GM18505 (cell line): ENCODE results near the gene HEMK1.

Source experiments
- ATAC-seq: cut with Tn5 transposase; IDR thresholded peaks from one replicate; pipeline ENCODE4 v1.9.1; 2021; ENCODE audit not compliant: unreplicated experiment
- POLR2A ChIP-seq: IDR thresholded peaks from 4 replicates; pipeline ENCODE4 v1.6.1; 2011; ENCODE audit warnings: borderline replicate concordance; ENCODE audit not compliant: insufficient read depth, insufficient read length; ENCODE audit errors: extremely low read depth

HEMK1 gene

DNA sequence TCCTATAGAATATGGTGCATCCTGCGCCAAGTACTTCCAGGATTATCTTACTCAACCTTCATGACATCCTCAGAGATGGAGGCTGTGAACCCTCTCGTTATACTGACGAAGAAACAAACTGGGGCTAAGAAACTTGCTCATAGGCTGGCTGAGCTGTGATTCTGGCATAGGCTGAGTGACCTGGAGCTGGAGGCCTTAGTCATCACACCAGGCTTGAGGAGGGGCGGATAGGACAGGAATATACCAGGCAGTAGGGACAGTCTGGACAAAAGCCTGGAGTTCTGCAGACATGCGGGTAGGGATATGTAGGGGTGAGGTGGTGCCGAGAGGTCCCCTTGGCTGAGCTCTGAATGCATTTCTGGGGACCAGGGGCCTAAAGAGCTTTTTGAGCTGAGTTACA lies 18.1 kb downstream of the HEMK1 start:
- ATAC-seq = no peak
- TF ChIP-seq POLR2A = no peak

DNA sequence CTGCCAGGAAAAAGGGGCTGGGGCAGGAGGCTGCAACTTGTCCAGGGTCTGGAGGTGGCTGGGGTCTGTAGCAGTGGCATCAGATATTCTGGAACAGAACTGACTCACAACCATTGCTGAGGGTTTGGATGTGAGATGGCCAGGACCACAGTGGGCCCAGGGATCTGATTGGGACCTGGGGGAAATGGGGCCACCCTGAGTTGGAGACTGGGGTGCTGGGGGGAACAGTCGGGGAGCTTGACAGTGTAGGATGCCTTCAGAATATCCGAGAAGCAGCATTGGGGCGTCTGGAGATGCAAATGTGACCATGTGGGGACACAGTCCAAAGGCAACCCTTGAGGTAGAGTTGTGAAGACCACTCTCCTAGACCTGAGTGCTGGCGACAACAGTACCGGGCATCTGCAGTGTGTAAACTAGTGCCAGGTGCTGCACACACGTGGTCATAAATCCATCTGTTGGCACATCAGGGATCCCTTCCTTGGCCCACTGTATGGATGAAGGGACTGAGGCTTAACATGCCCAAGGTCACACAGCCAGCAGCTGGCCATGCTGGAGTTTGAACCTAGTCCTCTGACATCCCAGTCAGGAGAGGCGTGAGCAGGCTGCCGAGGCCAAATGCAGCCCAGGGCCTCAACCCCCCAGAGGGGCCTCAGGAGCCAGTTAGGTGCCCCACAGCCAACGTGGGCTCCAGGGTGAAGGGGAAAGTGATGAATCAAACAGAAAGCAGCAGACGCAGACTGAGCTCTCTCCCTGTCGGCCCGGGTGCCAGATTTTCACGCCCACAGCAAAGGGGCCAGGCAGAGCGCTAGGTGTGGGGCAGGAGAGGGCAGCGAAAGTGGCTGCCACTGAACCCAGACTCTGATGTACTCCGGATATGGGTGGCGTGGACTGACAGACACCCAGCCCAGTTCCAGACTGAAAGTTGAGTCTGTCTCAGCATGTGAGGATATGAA lies 18.8 kb downstream of the HEMK1 start:
- TF ChIP-seq POLR2A = peak; percentile 47
- peak; percentile 34 for ATAC-seq

DNA sequence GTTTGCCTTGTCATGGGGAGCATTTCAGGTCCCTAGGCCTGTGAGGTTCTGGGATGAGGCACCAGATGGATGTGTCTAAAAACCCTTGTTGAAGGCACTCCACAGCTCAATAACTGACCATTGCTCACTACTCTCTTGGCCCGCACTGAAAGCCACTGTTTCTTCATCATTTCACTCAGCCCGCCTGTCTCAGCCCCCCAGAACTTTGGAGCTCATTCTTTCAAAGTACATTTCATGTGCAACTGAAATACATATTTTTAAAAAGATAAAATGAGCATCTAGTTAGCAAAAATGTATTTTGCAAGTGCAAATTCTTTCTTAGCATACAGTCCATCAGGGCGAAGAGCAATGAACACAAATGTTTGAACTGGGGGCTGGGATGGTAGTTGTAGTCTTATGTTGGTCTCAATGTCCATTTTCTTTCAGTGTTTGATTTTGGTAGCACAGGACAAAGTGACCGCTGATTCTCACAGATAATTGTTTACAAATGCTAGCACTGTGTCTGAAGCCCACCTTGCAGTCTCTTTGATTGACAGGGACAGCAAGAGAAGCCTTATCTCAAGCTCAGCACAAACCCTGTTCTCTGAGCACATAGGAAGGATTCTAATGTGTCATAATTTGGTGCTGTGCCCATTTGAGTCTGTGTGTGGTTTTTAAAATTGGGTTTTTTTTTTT lies 19.6 kb downstream of the HEMK1 start:
- ATAC-seq = no peak
- no peak for TF ChIP-seq POLR2A

DNA sequence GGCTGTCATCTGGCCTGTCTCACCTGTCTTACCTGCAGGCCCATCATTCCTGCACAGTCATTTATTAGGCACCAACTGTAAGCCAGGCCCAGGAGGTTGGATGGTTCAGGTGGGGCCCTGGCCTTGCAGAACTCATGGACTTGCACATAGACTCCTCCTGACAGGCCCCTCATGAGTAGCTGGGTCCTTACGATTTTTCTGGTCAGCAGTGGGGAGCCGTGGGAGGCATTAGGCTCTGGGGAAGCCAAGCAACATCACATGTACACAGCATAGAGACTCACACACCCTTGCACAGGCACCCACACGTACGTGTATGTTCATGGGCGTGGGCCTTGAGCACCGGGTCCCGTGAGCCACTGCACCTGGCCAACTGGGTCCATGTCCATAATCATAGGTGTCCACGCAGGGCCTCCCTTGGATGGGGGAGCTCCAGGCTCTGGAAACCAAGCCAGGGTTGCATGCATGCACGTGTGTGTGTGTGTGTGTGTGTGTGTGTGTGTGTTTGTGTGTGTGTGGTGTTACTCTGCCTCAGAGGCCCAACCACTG lies 21.9 kb downstream of the HEMK1 start:
- no peak for TF ChIP-seq POLR2A
- no peak for ATAC-seq

DNA sequence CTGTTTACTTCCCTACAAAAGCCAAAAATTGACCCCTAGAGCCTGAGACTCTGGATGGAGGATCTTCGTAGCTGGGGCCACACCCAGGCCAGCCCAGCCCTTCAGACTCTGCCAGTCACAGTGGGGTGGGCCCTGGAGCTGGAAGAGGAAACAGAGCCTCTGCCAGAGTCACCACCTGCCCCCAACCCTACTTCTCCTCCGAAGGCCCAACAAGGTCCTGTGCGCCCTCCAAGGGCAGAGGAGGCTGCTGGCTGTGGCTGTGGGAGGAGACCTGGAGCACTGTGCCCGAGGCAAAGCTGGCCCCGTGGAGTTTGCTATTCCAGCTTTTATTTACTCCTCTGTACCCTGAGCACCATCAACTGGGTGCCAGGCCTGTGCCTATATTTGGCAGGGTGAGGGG lies 23.2 kb downstream of the HEMK1 start:
- no peak for ATAC-seq
- TF ChIP-seq POLR2A = no peak

DNA sequence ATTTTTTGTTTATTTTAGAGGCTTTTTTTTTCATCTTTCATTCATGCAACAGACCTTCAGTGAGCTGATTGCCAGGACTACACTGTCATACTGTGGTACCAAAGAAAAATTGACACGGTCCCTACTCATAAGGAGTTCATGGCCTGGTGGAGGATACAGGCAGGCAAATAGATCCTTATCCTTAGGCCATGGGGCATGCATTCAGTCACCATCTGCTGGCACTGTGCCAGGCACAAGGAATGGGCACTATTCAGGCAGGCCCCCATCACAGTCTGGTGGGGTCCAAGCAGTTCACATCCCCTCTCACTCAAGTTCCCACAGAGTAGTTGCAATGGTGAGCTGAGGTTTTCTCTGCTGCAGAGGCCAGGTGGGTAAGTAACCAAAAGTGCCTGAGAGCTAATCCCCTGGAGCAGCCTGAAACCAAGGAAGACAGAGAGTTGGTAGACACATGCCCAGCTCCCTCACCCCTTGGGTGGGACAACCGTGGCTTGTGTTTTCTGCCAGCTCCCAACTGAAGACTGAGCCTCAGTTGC lies 25.0 kb downstream of the HEMK1 start:
- no peak for TF ChIP-seq POLR2A
- no peak for ATAC-seq

DNA sequence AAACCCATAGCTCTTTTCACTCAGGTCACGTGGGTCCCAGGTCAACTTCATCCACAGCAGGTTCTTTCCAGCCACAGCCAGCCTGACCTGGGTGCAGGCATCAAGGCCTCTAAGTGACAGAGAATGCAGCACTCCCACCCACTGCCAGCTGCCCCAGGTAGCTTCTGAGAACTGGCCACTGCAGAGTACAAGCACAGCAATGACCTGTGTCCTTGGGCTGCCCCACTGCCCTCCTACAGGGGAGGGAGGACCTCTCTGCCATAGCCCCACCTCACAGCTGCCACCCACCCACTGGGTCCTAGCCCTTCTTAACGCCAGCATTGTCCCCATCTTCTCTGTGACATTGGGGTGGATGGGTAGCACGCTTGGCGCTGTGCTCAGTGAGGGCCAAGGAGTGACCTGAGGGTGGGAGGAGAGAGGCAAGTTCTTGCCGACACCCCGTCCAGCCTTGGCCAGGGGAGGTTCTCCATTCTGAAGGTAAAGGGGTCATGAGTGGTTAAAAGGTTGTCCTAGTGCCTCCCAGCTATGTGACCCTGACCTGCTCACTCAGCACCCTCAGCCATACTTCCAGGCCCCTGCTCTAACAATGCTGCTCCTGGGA lies 29.9 kb downstream of the HEMK1 start:
- TF ChIP-seq POLR2A = no peak

DNA sequence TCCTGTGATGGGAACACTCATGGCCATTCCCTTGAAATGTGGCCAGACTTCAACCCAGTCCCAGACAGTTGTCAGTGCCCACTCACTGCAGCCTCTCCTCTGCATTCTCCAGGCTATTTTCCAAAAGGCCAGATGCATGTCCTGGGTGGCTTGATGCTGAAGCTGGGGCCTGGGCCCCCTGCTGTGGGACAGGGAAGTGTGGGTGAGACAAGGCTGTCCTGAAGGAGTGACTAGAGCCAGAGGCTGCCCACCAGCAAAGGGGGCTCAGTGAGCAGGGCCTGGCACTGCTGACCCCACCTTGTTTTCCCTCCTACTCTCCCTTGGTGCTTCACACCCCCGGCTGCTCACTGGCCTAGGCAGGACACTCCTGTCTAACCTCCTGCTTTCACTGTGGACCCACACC lies 30.4 kb downstream of the HEMK1 start:
- no peak for ATAC-seq
- TF ChIP-seq POLR2A = no peak

More for the DNA sequence above, 29.9 kb downstream of the HEMK1 start:
- ATAC-seq = no peak

DNA sequence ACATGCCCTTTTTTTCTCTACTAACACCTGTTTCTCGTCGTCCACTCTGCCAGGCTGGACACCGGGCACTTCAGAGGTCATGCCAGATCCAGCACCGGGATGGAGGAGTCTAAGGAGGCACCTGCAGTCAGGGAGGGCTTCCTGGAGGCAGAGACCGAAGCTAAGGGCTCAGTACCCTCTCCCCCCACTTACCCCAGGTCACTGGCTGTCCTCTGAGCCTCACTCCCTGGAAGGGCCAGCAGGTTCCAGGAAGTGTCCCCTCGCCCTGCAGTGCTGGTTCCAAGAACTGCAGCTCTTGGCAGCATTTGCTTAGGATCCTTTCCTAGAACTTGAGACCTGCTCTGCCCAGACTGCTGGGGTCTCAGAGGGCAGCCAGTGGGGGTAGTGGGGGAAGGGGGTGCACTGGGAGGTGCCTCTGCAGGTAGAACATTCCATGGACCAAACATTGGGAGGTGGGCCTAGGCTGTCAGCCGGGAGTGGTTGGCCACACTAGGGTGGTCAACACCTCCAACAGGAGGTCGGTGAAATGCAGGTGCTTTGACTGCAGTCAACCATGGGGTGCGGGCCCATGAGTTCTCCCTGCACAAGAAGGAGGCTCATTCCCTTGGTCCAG lies 30.9 kb downstream of the HEMK1 start:
- ATAC-seq = no peak
- no peak for TF ChIP-seq POLR2A

DNA sequence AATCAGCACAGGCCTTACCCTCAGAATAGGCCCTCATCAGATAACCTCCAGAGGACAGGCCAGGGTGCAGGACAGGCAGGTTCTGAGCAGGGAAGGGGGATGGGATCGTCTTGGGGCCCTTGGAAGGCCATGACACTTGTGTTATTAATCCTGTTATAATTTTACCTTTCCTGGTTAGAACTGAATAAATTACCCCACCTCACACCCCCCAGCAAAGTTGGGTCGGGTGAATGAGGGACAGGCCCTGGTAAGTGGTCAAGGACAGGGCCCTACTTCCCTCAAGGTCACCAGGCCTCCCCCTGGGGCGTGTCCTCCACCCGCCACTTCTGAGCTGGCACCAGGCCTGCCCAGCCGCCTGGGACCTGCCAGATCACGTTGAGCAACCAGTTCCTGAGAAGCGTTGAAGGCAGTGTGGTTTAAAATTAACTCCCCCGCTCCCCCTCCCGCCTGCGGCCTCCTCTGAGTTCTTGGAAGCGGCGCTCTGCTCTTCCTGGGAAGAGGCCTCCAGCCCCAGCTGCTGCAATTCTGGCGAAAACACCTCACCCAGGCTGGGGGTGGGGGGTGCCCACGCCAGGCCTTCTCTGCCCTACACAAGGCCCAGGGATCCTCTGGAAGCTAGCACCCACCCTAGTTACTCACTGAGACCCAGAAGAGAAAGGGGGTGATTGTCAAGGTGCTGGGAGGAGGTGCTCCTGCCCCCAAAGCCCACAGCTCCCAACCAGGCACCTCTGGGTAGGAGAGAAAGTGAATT lies 31.7 kb downstream of the HEMK1 start:
- ATAC-seq = no peak
- TF ChIP-seq POLR2A = no peak

DNA sequence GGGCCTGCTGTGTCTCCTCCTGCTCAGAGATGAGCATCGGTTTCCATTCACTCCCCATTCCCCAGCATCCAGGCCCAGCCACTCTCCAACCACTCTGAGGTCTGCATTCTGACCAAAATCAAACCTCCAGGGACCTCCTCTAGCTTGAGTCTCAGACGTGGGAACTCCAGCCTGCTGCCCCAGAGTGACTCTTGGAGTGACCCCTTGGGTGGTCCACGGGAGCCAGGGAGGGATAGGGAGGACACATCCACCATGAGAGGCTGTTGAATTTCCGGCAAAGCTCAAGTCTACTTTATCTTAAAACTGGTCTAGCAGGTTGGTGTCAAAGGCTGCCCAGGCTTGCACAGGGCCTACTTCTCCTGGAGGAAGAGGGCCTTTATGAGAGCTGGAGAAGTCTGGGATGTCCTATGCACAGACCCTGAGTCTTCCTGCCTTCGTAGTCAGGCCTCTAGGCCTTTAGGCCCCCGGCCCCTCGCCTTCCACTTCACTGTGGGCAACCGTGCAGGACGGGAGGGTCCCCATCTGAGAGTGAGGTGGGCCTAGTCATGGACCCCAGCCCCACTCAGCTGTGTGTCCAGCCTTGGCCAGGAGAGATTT lies 33.4 kb downstream of the HEMK1 start:
- ATAC-seq = no peak
- TF ChIP-seq POLR2A = no peak
